ENCODE results near the gene ZNF664. TPM values are rescaled to one million over a fixed set of nuclear protein-coding genes. Genes with fewer than 3 reads are reported as not detected.
A peak's percentile ranks its signal among the peaks of the same experiment; 100 is the strongest.

ZNF664 gene
- total RNA-seq, 3 donors from 2014 or later, result 101 to 132 (median 101) TPM

GRCh38 chr12:123961585-123962345 lies 11.2 kb upstream of the ZNF664 start:
- TF ChIP-seq, protein P1, sequence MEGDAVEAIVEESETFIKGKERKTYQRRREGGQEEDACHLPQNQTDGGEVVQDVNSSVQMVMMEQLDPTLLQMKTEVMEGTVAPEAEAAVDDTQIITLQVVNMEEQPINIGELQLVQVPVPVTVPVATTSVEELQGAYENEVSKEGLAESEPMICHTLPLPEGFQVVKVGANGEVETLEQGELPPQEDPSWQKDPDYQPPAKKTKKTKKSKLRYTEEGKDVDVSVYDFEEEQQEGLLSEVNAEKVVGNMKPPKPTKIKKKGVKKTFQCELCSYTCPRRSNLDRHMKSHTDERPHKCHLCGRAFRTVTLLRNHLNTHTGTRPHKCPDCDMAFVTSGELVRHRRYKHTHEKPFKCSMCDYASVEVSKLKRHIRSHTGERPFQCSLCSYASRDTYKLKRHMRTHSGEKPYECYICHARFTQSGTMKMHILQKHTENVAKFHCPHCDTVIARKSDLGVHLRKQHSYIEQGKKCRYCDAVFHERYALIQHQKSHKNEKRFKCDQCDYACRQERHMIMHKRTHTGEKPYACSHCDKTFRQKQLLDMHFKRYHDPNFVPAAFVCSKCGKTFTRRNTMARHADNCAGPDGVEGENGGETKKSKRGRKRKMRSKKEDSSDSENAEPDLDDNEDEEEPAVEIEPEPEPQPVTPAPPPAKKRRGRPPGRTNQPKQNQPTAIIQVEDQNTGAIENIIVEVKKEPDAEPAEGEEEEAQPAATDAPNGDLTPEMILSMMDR (IDR thresholded peaks at IDR 0.05), result no peak
- Histone ChIP-seq H3K4me3 (no peak overlapping the region), H3K9me3 (no peaks in the 10 kb centered on the region), H3K36me3 (ENCODE audit: low read depth) (no peaks in the 10 kb centered on the region), H3K4me1 (ENCODE audit: low read depth) (peaks cover 15% of the 10 kb centered on the region)
- DNase-seq (peak in 1 of 3 donors; percentile 67), ATAC-seq (peak; percentile 79)
- intact Hi-C loops (cut with DNase I, micrococcal nuclease), result no loop called here

- intact Hi-C loops (cut with DNase I, micrococcal nuclease), result no loop called here
- no peak for ATAC-seq
- no peak overlapping the region for H3K4me3 ChIP-seq
- TF ChIP-seq, protein P1 (IDR thresholded peaks at IDR 0.05), result no peak
- no peaks in the 10 kb centered on the region for H3K36me3 ChIP-seq (ENCODE audit: low read depth)
- peaks cover 15% of the 10 kb centered on the region for H3K4me1 ChIP-seq (ENCODE audit: low read depth)
- H3K9me3 ChIP-seq, result no peaks in the 10 kb centered on the region
- DNase-seq, result no peak
Observed at GRCh38 chr12:123962513-123962912, 10.5 kb upstream of the ZNF664 start.

- intact Hi-C loops (cut with DNase I, micrococcal nuclease), result no loop called here
- no peaks in the 10 kb centered on the region for H3K9me3 ChIP-seq
- no peaks in the 10 kb centered on the region for H3K36me3 ChIP-seq (ENCODE audit: low read depth)
- no peak for ATAC-seq
- DNase-seq, result no peak
- H3K4me1 ChIP-seq (ENCODE audit: low read depth), result peaks cover 15% of the 10 kb centered on the region
- TF ChIP-seq, protein P1 (IDR thresholded peaks at IDR 0.05), result no peak
- H3K4me3 ChIP-seq, result no peak overlapping the region
Observed at GRCh38 chr12:123963821-123964220, 9.2 kb upstream of the ZNF664 start.

- H3K4me1 ChIP-seq (ENCODE audit: low read depth), result peaks cover 15% of the 10 kb centered on the region
- no peaks in the 10 kb centered on the region for H3K36me3 ChIP-seq (ENCODE audit: low read depth)
- TF ChIP-seq, protein P1 (IDR thresholded peaks at IDR 0.05), result no peak
- intact Hi-C loops (cut with DNase I, micrococcal nuclease), result no loop called here
- DNase-seq (no peak), ATAC-seq (no peak)
- H3K4me3 ChIP-seq, result no peak overlapping the region
- no peaks in the 10 kb centered on the region for H3K9me3 ChIP-seq
Observed at GRCh38 chr12:123965382-123965781, 7.6 kb upstream of the ZNF664 start.

DNA sequence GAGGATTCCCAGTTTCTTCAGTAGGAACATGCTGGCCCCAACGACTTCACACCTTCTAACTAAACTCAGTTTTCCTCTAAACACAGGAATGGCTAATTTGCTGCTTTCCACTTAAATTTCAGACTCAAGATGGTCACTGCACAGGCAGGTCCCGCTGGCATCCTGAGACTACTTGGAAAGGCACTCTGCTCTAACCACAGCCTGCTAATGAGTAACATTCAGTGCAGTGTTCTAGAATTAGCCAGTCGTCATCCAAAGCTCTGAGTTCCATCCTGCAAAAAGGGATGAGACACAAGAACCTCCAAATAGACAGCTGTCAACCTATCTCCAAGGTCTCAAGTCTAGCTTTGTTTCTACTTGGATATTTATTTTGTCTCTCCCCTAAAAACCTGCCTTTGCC lies 6.4 kb upstream of the ZNF664 start:
- H3K4me1 ChIP-seq (ENCODE audit: low read depth), result peaks cover 19% of the 10 kb centered on the region
- no peak overlapping the region for H3K4me3 ChIP-seq
- DNase-seq (no peak), ATAC-seq (no peak)
- TF ChIP-seq, protein P1 (IDR thresholded peaks at IDR 0.05), result no peak
- H3K36me3 ChIP-seq (ENCODE audit: low read depth), result no peaks in the 10 kb centered on the region
- intact Hi-C loops (cut with DNase I, micrococcal nuclease), result no loop called here
- H3K9me3 ChIP-seq, result no peaks in the 10 kb centered on the region
